ENCODE measurements around the gene OR4Q3.
"Not testable (repeated sequence)": the region's sequence is repeated elsewhere in the genome, so short reads cannot be mapped to it uniquely, and the experiment has no call there.

Gene OR4Q3

DNA sequence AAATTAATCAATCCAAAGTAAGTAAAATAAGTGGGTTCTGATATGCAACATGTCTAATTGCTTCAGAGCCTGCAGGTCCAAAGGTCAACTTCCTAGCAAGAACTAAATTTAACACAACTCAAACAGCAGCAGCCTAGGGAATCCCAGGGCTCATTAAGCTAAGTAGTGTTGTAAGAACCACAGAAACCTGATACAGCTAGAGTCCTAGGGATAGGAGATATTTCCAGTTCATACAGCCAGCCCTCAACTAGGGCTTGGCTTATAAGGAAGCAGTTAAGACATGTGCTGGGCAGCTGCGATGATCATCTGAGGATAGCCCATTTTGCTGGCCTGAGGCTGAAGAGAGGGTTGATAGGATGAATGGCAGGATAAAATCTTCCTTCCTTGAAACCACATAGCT, at the start of gene OR4Q3:
OR4Q3 (plus strand) TSS at position 316 of the 400 bp plus-strand sequence.
- FAIRE-seq = no peak

DNA sequence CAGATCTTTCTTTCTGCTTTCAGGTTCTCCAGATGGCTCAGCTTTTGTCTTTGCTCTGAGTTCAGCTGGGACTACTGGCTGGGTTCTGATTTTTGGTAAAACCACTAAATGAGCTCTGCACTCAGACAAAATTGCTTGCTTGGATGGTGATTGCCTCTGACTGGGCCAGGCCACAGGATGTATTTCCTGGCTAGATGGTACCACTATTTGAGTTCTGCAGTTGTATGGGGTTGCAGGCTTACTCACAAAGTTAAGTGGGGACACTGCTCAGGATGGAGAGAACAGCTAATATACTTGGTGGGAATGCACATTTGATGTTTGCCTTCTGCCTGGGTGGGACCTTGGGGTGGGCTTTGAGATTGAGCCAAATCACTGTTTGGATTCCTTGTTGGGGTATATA, 14.0 kb upstream of the OR4Q3 start:
- FAIRE-seq = no peak

DNA sequence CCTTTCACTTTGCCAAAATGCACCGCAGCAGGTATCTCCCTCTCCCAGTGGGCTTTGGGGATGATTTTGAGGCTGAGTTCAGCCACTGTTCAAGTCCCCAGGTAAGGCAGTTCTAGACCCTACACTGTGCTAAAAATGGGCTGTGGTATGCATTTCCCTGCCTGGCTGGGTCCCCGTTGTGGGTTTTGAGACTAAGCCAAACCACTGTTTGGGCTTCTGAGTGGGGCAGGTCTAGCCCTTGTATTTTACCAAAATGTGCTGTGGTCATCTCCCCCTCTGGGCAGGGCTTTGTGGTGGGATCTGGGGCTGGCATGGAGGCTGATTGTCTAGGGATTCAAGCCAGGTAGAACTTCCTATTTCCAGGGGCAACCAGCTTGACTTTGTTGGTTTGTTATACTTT, 13.6 kb upstream of the OR4Q3 start:
- no peak for FAIRE-seq

DNA sequence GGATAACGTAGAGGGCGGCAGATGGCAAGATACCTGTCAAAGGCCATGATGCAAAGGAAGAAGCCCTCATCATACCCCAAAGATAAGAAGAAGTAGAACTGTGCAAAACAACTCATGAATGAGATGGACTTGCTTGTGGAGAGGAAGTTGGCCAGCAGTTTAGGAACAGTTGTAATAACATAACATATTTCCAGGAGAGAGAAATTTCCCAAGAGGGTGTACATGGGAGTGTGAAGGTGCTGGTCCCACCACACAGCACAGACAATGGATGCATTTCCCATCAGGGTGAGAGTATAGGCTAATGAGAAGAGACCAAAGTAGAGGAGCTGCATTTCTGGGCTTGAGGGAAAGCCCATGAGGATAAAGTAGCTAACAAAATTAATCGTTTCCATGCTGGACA, 9.5 kb upstream of the OR4Q3 start:
- FAIRE-seq = not testable (repeated sequence)

DNA sequence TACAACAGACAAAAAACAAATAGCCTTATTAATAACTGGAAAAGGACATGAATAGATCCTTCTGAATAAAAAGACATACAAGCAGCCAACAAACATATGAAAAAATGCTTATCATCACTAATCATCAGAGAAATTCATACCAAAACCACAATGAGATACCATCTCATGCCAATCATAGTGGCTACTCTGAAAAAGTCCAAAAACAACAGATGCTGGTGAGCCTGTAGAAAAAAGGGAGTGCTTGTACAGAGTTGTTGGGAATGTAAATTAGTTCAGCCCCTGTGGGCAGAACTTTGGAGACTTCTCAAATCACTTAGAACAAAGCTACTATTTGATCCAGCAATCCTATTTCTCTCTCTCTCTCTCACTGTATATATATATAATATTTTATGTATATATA, 8.9 kb downstream of the OR4Q3 start:
- not testable (repeated sequence) for FAIRE-seq

DNA sequence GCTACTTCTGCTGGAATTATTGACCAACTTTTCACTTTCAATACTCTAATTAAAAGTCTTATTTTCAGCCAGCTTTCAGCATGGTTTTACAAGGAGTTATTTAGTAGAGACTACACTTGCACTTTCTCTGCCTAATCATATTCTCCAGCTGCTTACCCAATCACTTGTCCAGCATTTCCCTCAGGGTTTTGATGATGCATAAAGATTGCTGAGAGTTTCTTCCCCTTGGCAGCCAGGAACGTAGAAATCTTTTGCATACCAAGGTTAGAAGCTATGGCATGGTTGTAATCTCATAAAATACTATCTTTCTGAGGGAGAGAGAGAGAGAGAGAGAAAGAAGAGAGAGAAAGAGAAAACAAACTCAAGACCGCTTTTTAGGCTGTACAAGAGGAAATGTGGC, 10.8 kb downstream of the OR4Q3 start:
- no peak for FAIRE-seq

DNA sequence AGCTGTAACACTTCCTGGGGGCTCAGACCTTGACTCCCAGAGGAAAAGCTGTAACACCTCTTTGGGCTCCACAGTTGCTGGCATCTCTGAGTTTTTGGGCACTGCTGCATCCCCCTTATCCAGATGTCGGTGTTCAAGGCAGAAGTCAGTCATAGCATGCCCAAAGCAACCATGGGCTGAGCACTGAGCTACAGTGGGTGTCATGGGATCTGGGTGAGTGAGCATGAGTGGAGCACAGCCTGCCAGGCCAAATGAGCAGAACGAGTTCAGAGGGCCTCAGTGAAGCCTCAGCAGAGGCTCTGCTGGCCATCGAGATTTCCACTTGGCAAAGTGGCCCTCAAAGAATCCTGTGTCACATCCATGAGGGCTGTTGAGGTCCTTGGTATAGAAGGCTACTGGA, 28.1 kb downstream of the OR4Q3 start:
- FAIRE-seq = not testable (repeated sequence)

DNA sequence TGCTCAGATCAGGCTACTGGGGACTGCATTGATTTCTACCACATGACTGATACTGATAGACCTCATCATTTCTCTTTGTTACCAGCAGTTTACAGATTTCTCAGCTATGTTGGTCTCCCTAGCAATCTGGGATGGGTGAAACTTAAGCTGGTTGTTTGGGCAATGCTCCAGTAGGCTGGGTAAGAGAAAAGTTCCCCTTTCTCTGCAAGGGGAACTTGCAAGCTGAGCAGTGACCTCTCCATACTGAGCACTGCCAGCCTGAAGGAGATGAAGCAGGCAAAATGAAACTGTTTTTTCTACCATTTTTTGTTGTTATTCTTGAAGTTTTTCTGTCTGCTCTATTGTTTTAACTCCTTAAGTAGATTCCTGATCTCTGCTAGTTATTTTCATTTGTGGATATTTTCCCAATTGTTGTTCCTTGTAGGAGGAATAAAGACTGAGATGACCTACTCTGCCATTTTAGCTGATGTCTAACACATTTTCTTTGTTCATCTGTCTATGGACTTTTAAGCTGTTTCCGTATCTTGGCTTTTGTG, 28.6 kb downstream of the OR4Q3 start:
- FAIRE-seq = no peak

DNA sequence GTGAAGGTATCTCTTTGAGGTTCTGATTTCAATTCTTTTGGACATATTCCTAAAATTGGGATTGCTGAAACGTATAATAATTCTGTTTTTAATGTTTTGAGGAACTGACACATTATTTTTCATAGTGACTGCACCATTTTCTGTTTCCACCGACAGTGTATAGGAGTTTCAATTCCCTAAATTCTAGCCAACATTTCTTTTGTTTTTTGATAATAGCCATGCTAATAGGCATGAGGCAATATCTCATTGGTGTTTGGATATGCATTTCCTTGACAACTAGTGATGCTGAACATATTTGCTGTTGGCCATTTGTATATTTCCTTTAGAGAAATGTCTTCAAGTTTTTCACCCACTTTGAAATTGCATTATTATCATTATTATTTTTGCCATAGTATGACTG, 29.1 kb downstream of the OR4Q3 start:
- not testable (repeated sequence) for FAIRE-seq

DNA sequence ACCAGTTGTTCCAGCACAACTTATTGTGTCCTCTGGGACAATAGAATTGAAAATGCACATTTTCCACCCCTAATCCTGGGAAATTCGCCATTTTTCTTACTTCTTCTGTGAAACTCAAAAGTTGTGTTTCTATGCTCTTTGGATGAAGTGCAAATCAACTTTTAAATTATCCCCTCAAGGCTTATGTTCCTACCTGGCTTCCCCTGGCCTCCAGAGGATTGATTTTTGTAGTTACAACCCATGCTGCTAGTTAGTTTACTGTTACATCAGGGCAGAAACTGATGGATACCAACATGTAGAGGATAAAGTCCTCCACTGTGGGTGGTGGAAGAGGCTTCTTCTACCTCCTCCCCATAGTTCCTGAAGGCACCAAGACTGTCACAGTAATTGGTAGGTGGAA, 29.8 kb downstream of the OR4Q3 start, which contains the start of gene OR4M1:
OR4M1 (plus strand) TSS at position 301 of the 400 bp plus-strand sequence. CDS start 6,819 bp downstream, outside the sequence.
- not testable (repeated sequence) for FAIRE-seq

DNA sequence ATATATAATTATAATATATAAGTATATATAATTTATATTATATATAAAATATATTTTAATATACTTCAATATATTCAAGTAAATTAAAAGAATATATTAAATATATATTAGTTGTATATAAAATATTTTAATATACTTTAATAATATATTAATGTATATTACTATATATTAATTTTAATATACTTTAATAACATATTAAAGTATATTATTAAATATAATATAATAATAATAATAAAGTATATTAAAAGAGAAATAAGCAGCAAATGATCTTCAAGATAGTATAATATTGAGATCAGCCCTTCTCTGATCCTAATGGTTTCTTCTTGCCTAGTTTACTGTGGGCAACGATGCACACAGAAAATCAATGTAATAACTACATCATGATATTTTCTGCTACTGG, 32.2 kb downstream of the OR4Q3 start:
- peak; percentile 100 for FAIRE-seq

DNA sequence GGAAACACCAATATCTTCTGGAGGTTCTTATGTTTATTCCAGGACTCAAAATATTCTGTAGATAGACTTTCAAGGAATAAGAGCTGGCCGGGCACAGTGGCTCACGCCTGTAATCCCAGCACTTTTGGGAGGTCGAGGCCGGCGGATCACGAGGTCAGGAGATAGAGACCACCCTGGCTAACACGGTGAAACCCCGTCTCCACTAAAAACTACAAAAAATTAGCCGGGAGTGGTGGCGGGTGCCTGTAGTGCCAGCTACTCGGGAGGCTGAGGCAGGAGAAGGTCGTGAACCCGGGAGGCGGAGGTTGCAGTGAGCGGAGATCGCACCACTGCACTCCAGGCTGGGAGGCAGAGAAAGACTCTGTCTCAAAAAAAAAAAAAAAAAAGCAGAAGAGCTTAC, 42.5 kb downstream of the OR4Q3 start:
- FAIRE-seq = not testable (repeated sequence)

DNA sequence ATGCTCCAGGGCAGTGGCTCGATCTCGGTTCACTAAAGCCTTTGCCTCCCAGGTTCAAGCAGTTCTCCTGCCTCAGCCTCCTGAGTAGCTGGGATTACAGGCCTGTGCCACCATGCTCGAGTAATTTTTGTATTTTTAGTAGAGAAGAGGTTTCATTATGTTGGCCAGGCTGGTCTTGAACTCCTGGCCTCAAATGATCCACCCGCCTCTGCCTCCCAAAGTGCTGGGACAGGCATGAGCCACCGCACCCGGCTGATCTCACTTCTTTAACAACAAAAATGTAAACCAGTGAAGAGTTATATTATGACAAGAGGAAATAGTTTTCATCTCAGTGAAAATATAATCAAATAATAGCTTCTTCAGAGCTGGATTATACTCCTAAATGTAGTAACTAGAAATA, 43.9 kb downstream of the OR4Q3 start:
- FAIRE-seq = not testable (repeated sequence)

DNA sequence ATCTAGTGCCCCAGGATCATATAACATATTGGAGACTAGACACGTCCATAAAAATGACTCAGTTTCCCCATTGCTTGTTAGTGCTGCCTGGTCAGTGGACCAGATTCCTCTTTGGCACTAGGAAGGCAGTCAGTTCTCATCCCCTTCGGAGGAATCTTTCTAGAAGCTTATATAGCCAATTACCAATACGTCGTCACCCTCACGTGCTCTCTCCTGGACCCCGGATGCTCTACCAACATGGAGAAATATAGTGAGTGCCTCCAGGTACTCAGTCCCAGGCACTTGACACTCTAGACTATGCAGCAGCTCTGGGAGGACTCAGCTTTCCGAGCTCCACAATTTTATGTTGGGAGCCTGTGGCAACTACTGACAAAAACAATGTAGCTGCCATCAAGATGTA, 44.8 kb downstream of the OR4Q3 start:
- not testable (repeated sequence) for FAIRE-seq

DNA sequence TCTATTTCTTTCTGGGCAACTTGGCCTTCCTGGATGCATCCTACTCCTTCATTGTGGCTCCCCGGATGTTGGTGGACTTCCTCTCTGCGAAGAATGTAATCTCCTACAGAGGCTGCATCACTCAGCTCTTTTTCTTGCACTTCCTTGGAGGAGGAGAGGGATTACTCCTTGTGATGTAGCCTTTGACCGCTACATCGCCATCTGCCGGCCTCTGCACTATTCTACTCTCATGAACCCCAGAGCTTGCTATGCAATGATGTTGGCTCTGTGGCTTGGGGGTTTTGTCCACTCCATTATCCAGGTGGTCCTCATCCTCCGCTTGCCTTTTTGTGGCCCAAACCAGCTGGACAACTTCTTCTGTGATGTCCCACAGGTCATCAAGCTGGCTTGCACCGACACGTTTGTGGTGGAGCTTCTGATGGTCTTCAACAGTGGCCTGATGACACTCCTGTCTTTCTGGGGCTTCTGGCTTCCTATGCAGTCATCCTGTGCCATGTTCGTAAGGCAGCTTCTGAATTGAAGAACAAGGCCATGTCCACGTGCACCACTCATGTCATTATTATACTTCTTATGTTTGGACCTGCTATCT, 53.2 kb downstream of the OR4Q3 start:
- FAIRE-seq = not testable (repeated sequence)
